ENCODE measurements around the gene PPP6R1. TPM values are rescaled to one million over a fixed set of nuclear protein-coding genes. Genes with fewer than 3 reads are reported as not detected.

The PPP6R1 gene
- total RNA-seq, 1 experiment from 2014 or later = 172 TPM

GRCh38 chr19:55272142-55272541, 13.3 kb upstream of the PPP6R1 start:
- ATAC-seq (no peak), DNase-seq (ENCODE audit: low read depth, low spot score) (no peak)
- TF ChIP-seq POLR2AphosphoS5 (IDR thresholded peaks at IDR 0.05; ENCODE audit: low read depth, low read length) (no peak), CTCF (IDR thresholded peaks at IDR 0.05) (no peak), REST (IDR thresholded peaks at IDR 0.05; ENCODE audit: insufficient read depth in 1 of 2, low read depth in 2 of 2, low read length in 1 of 2) (no peak), TCF7L2 (IDR thresholded peaks at IDR 0.05; ENCODE audit: low read depth, low read length) (no peak), SIN3A (IDR thresholded peaks at IDR 0.05; ENCODE audit: borderline replicate concordance, insufficient read depth, low read depth, low read length) (no peak)
- Histone ChIP-seq H3K27ac (ENCODE audit: low read length) (no peak overlapping the region), H3K9me3 (ENCODE audit: control insufficient read depth, insufficient read depth, low read depth, low read length) (no peaks in the 10 kb centered on the region), H3K36me3 (ENCODE audit: control insufficient read depth, insufficient read depth, low read length) (no peaks in the 10 kb centered on the region), H3K27me3 (ENCODE audit: control insufficient read depth, insufficient read depth, low read length) (no peaks in the 10 kb centered on the region), H3K4me1 (ENCODE audit: control insufficient read depth, insufficient read depth, low read length) (no peaks in the 10 kb centered on the region), H3K4me3 (ENCODE audit: low read depth in 2 of 2, low read length in 2 of 2) (no peak overlapping the region)
- in situ Hi-C loops (cut with HindIII; ENCODE audit: low pct_unique_long_range_greater_than_20kb, low sequenced_read_pairs) = no loop called here
- POLR2A ChIA-PET = interaction anchor here (1.1 kb wide), 1 partner anchor 13 kb away, joined by 4 read pairs; no protein-coding TSS in a partner anchor
- BruUV-seq (replicated peaks) = no TSS peak
- intact Hi-C loops (cut with micrococcal nuclease; ENCODE audit: unreplicated experiment) = no loop called here
- CTCF ChIA-PET = no interaction called here

- DNase-seq (ENCODE audit: low read depth, low spot score) = no peak
- Histone ChIP-seq H3K9me3 (ENCODE audit: control insufficient read depth, insufficient read depth, low read depth, low read length) (no peaks in the 10 kb centered on the region), H3K4me1 (ENCODE audit: control insufficient read depth, insufficient read depth, low read length) (no peaks in the 10 kb centered on the region), H3K4me3 (ENCODE audit: low read depth in 2 of 2, low read length in 2 of 2) (no peak overlapping the region), H3K27ac (ENCODE audit: low read length) (no peak overlapping the region), H3K36me3 (ENCODE audit: control insufficient read depth, insufficient read depth, low read length) (no peaks in the 10 kb centered on the region), H3K27me3 (ENCODE audit: control insufficient read depth, insufficient read depth, low read length) (no peaks in the 10 kb centered on the region)
- intact Hi-C loops (cut with micrococcal nuclease; ENCODE audit: unreplicated experiment) (no loop called here), in situ Hi-C loops (cut with HindIII; ENCODE audit: low pct_unique_long_range_greater_than_20kb, low sequenced_read_pairs) (no loop called here)
- TF ChIP-seq SIN3A (IDR thresholded peaks at IDR 0.05; ENCODE audit: borderline replicate concordance, insufficient read depth, low read depth, low read length) = no peak
- TF ChIP-seq CTCF (IDR thresholded peaks at IDR 0.05) = no peak
- no peak for TF ChIP-seq TCF7L2 (IDR thresholded peaks at IDR 0.05; ENCODE audit: low read depth, low read length)
- TF ChIP-seq POLR2AphosphoS5 (IDR thresholded peaks at IDR 0.05; ENCODE audit: low read depth, low read length) = no peak
- no peak for TF ChIP-seq REST (IDR thresholded peaks at IDR 0.05; ENCODE audit: insufficient read depth in 1 of 2, low read depth in 2 of 2, low read length in 1 of 2)
- no peak; the same call in 1 of the 2 replicates for ATAC-seq
- CTCF ChIA-PET = interaction anchor here (0.5 to 1.0 kb wide), 2 partner anchors 31 to 840 kb away, joined by 3 to 13 read pairs; no protein-coding TSS in a partner anchor
- POLR2A ChIA-PET = no interaction called here
- no TSS peak for BruUV-seq (replicated peaks)
These were observed 11.5 kb upstream of the PPP6R1 start for GRCh38 chr19:55270172-55270942.

Measured in Panc1 (cell line).